Renal pelvis (tissue), 4 donors: ENCODE measurements around the gene ATG2A. TPM values are rescaled to one million over a fixed set of nuclear protein-coding genes. Genes with fewer than 3 reads are reported as not detected.

Source experiments
- DNase-seq: peaks from one replicate; pipeline ENCODE4 v3.0.0-alpha.2; 2013
- polyA plus RNA-seq, 3 donors: library from polyadenylated mRNA; unstranded; fragments of 120-200 nt; gene quantifications; one replicate each; pipeline ENCODE4 v1.2.1, GENCODE V29; 2013; ENCODE audit not compliant: insufficient read length in 3 of 3

Gene ATG2A
- polyA plus RNA-seq, 3 donors: 21.7 to 24.1 (median 23.3) TPM

- DNase-seq: no peak
Observed at GRCh38 chr11:64887234-64887756, 29.7 kb downstream of the ATG2A start.

GRCh38 chr11:64885367-64886286 lies 31.4 kb downstream of the ATG2A start:
- no peak for DNase-seq

GRCh38 chr11:64884019-64884418 lies 33.0 kb downstream of the ATG2A start:
- no peak for DNase-seq

GRCh38 chr11:64883575-64883974 lies 33.4 kb downstream of the ATG2A start:
- no peak for DNase-seq

DNA sequence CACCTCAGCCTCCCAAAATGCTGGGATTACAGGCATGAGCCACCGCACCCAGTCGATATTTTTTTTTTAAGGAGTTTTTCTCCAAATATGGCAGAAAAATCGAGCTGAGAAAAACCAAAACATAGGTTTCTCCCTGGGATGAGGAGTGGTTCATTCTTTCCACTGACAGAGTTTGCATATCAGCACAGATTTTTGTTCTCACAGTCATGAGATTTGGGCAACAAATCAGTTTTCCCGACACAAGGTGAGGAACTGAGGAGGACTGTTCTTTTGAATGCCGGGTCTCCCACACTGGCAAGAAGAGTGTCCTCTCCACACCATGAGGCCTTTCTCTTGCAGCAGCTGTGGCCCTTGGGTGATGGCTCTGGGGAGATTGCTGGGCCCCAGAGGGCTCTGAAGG lies 34.8 kb downstream of the ATG2A start:
- no peak for DNase-seq

DNA sequence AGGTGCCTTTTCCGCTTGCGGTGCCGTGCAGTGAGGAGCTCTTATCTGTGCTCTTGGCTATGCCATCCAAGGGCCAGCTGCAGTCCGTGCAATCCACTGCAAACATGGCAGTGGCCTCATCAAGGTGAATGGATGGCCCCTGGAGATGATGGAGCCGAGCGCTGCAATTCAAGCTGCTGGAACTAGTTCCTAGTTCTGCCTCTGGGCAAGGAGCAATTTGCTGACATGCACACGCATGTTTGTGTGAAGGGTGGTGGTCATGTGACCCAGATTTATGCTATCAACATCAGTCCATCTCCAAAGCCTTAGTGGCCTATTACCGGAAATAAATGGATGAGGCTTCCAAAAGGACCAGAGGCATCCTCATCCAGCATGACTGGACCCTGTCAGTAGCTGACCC lies 35.5 kb downstream of the ATG2A start:
- DNase-seq: no peak

- no peak for DNase-seq
Observed at GRCh38 chr11:64880240-64881001, 36.6 kb downstream of the ATG2A start.

- no peak for DNase-seq
Observed at GRCh38 chr11:64879244-64879900, 37.6 kb downstream of the ATG2A start.

- peak; percentile 98 for DNase-seq
Observed at GRCh38 chr11:64878494-64879243, 38.3 kb downstream of the ATG2A start, which contains the start of gene EHD1. Gene EHD1, minus strand, starts transcription at chr11:64878621. Its CDS starts 157 bp downstream, at chr11:64878464.

DNA sequence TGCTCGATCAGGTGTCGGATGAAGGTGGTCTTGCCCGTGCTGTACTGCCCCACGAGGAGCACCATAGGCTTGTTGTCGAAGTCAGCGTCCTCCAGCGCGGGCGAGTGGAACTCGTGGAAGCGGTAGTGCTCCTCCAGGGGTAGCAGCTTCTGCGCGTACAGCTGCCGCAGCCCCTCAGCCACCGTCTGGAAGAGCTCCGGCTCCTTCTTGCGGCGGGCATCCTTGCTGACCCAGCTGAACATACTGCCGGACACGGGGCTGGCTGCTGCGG lies 38.9 kb downstream of the ATG2A start:
- no peak for DNase-seq

DNA sequence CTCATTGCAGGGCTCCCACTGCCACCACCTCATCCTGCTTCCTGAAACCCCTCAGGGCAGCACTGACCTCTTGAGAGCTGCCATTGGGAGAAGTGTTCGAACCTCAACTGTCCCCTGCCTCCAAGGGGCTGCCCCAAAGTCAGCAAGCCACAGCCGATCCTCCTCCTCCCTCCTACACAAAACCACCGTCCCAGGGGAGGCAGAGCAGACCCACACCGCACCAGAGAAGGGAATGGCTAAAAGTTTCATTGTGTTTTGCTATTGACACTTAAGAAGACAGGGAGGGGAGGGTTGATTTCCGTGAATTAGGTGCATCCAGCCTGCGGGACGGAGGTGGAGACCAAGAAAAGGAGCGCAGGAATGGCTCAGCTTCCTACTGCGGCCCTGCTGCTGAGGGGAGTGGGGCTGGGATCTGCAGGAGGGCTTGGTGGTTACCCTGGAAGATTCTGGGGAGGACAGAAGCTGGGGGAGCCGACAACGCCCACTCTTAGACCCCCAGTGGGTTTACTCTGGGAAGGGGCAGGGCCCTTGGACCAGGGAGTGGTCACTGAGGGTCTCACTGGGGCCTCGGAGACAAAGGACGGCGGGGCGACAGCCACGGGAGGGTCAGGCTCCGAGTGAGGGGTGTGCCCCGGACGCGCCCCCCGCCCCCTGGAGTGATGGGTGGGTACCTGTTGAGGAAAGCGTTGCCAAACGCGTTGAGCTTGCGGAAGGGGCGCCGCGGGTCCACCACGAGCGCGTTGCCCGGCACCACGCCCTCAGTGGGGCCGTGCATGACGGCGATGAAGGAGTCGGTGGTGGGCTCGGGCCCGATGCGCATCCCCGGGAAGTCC lies 39.4 kb downstream of the ATG2A start:
- no peak for DNase-seq

GRCh38 chr11:64876835-64877341 lies 40.1 kb downstream of the ATG2A start:
- peak; percentile 61 for DNase-seq

DNA sequence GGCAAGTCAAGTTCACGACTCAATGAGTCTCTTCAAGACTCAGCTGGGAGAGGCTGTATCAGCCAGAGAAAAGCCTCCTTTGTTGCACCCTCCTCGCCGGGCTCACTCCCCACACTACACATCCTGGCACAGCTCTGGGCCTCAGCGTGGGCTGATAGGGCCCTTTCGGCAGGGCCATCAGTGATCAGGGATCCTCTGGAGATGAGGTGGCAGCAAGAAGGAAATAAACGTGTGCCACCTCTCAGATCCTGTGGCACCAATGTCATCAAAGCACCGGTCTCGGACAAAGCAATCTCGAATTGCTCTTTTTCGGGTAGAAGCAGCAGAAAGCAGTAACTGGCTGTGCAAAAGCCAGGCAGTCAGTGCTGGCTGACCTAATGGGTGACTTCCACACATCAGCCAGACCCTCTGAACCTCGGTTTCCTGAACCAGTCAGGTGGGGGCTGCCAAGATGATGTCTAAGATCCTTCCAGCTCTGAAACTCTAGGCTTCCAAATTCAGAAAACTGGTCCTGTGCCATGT lies 40.7 kb downstream of the ATG2A start:
- DNase-seq: no peak

GRCh38 chr11:64875369-64876228 lies 41.4 kb downstream of the ATG2A start:
- no peak for DNase-seq

DNA sequence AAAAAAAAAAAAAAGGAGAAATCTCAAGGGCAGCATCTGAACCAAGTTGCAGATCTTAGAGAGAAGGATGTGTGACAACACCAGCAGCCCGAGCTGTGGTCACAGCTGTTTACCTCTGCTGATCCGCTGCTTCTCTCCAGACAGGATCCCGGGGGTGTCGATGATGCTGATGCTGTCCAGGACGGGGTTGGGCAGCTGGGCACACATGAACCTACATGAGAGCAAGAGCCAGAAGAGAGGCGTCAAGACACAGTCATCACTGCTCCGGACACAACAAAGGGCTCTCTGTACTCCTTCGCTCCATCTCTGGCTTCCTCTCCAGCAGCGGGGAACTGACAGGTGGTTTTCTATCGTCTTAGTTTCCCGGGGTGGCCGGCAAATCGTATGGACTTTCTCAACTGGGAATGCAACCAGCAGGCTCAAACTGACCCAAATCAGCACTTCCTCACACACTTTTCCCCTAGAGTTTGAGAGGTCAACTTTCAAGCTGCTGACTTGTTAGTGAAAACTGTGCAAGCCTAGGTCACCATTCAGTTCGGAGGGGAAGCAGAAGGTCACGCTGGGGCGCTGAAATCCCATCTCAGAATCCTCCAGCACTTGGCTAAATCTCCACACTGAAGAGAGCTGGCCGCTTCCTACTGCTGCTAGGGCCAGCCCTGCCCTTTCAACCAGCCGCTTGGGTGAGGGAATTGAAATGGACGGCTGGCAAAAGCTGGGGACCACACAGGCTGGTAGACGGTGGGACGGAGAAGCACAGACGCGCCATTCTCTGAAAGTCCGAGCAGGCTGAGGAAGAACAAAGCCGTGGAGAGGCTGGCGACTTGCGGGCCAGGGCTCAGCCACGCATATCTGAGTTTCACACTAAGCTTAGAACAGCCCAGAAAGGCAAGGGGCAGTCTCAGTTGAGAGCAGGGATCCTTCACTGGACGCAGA lies 42.4 kb downstream of the ATG2A start:
- DNase-seq: no peak

DNA sequence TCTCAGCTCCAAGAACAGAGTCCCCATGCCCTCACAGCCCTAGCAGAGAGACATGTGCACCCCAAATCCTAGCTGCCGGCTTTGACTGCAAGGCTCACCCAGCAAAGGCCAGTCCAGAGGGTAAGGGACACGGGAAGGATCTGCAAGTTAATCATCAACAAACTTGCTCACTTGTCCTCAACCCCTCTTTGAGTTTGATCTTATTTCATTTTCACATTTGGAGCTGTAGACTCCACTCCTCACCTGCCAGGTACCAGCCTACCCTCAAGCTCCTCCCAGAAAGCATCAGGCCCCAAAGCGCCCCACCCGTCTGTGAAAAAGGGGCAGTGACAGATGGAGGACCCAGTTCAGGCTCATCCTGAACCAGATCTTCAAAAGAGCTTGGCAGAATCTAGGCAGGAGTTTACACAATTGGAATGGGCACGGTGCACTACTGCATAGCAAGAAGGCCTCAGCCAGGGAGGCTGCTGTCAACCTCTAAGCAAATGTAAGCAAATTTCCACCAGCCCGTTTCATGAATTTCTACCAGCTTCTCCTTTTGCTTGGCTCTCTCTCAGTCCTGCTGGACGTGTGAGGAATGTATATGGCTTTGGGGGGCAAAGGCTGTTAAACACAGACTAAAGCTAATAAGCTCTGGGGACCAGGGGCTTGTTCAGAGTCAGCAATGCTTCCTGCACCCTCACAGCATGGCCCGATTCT lies 44.1 kb downstream of the ATG2A start:
- DNase-seq: no peak

GRCh38 chr11:64871492-64871891 lies 45.5 kb downstream of the ATG2A start:
- no peak for DNase-seq
